H9 (cell line): Measurements from ENCODE around the gene FOXR1. TPM values are rescaled to one million over a fixed set of nuclear protein-coding genes. Genes with fewer than 3 reads are reported as not detected.
A peak's percentile ranks its signal among the peaks of the same experiment; 100 is the strongest.

Experiments used
- DNase-seq: peaks from one replicate; pipeline ENCODE4 v3.0.0-alpha.2; 2017
- H2AFZ ChIP-seq: one replicate; pipeline ENCODE4 v1.6.1; 2013; ENCODE audit warnings: mild to moderate bottlenecking, low read length, control low read depth, moderate library complexity
- H2AK5ac ChIP-seq: 2 replicates; pipeline ENCODE4 v1.6.1; 2013; ENCODE audit warnings: low read length, control low read depth, mixed read lengths; ENCODE audit not compliant: insufficient read length
- H2BK120ac ChIP-seq: one replicate; pipeline ENCODE4 v1.6.1; 2013; ENCODE audit warnings: low read depth, mild to moderate bottlenecking, low read length, control low read depth, inconsistent platforms; ENCODE audit not compliant: poor library complexity, severe bottlenecking
- H2BK12ac ChIP-seq: 2 replicates; pipeline ENCODE4 v1.6.1; 2013; ENCODE audit warnings: low read length, control low read depth, mixed read lengths, low read depth; ENCODE audit not compliant: insufficient read length
- H2BK15ac ChIP-seq: 2 replicates; pipeline ENCODE4 v1.6.1; 2013; ENCODE audit warnings: low read depth, low read length, control low read depth
- H2BK20ac ChIP-seq: one replicate; pipeline ENCODE4 v1.6.1; 2013; ENCODE audit warnings: low read depth, mild to moderate bottlenecking, low read length, control low read depth, inconsistent platforms; ENCODE audit not compliant: poor library complexity, severe bottlenecking
- H2BK5ac ChIP-seq: 2 replicates; pipeline ENCODE4 v1.6.1; 2013; ENCODE audit warnings: low read length, control low read depth, mixed read lengths; ENCODE audit not compliant: insufficient read length
- H3K14ac ChIP-seq: 2 replicates; pipeline ENCODE4 v1.6.1; 2013; ENCODE audit warnings: low read length, control low read depth; ENCODE audit not compliant: insufficient read depth
- H3K18ac ChIP-seq: 2 replicates; pipeline ENCODE4 v1.6.1; 2013; ENCODE audit warnings: low read depth, mild to moderate bottlenecking, mixed read lengths, low read length, control low read depth; ENCODE audit not compliant: insufficient read length
- H3K23ac ChIP-seq: 2 replicates; pipeline ENCODE4 v1.6.1; 2013; ENCODE audit warnings: low read length, control low read depth, mixed read lengths, low read depth; ENCODE audit not compliant: insufficient read length
- H3K23me2 ChIP-seq: 2 replicates; pipeline ENCODE4 v1.6.1; 2013; ENCODE audit warnings: low read depth, mild to moderate bottlenecking, mixed read lengths, low read length, control low read depth; ENCODE audit not compliant: insufficient read length, poor library complexity, severe bottlenecking
- H3K27ac ChIP-seq: 2 replicates; pipeline ENCODE4 v1.5.1; 2013; ENCODE audit warnings: low read length, control low read depth, mixed read lengths, low read depth; ENCODE audit not compliant: insufficient read length
- H3K27me3 ChIP-seq: 2 replicates; pipeline ENCODE4 v1.6.1; 2013; ENCODE audit warnings: low read length, control low read depth, inconsistent platforms; ENCODE audit not compliant: insufficient read depth
- H3K4ac ChIP-seq: 2 replicates; pipeline ENCODE4 v1.6.1; 2013; ENCODE audit warnings: low read depth, mild to moderate bottlenecking, control low read depth, inconsistent platforms, low read length, moderate library complexity
- H3K4me1 ChIP-seq: 2 replicates; pipeline ENCODE4 v1.6.1; 2013; ENCODE audit warnings: low read length, control low read depth, inconsistent platforms; ENCODE audit not compliant: insufficient read depth
- H3K4me2 ChIP-seq: 2 replicates; pipeline ENCODE4 v1.6.1; 2013; ENCODE audit warnings: low read length, control low read depth, mixed read lengths; ENCODE audit not compliant: insufficient read length, insufficient read depth
- H3K56ac ChIP-seq: 2 replicates; pipeline ENCODE4 v1.6.1; 2013; ENCODE audit warnings: low read depth, mild to moderate bottlenecking, mixed read lengths, low read length, control low read depth; ENCODE audit not compliant: insufficient read length
- H3K79me1 ChIP-seq: 2 replicates; pipeline ENCODE4 v1.6.1; 2013; ENCODE audit warnings: low read depth, mild to moderate bottlenecking, moderate library complexity, low read length, control low read depth, inconsistent platforms; ENCODE audit not compliant: insufficient read depth, poor library complexity, severe bottlenecking
- H3K79me2 ChIP-seq: 2 replicates; pipeline ENCODE4 v1.6.1; 2013; ENCODE audit warnings: low read length, control low read depth, inconsistent platforms; ENCODE audit not compliant: insufficient read depth
- H3K9ac ChIP-seq: 2 replicates; pipeline ENCODE4 v1.6.1; 2013; ENCODE audit warnings: low read length, control low read depth, mixed read lengths; ENCODE audit not compliant: insufficient read length; ENCODE audit errors: extremely low read depth
- H3K9me3 ChIP-seq: one replicate; pipeline ENCODE4 v1.6.1; 2013; ENCODE audit warnings: low read depth, low read length, inconsistent platforms; ENCODE audit not compliant: control insufficient read depth
- H3T11ph ChIP-seq: one replicate; pipeline ENCODE4 v1.6.1; 2013; ENCODE audit warnings: mild to moderate bottlenecking, low read length, control low read depth, inconsistent platforms
- H4K20me1 ChIP-seq: one replicate; pipeline ENCODE4 v1.6.1; 2013; ENCODE audit not compliant: control insufficient read depth, insufficient read length, insufficient read depth
- H4K5ac ChIP-seq: 2 replicates; pipeline ENCODE4 v1.6.1; 2013; ENCODE audit warnings: low read depth, mild to moderate bottlenecking, mixed read lengths, low read length, control low read depth; ENCODE audit not compliant: insufficient read length
- H4K8ac ChIP-seq: replicated peaks from 2 replicates; pipeline ENCODE4 v1.6.1; 2013; ENCODE audit warnings: low read length, control low read depth, mixed read lengths, low read depth; ENCODE audit not compliant: insufficient read length
- H4K91ac ChIP-seq: 2 replicates; pipeline ENCODE4 v1.6.1; 2013; ENCODE audit warnings: low read depth, mild to moderate bottlenecking, moderate library complexity, mixed read lengths, low read length, control low read depth; ENCODE audit not compliant: insufficient read length
- H3K27ac Mint-ChIP-seq, 3 experiments: 2 replicates in 2 of 3; 3 replicates in 1 of 3; pipeline ENCODE4 v1.8.0; 2020 to 2021; ENCODE audit warnings: mixed read lengths in 3 of 3, mild to moderate bottlenecking in 1 of 3, moderate library complexity in 1 of 3
- H3K27me3 Mint-ChIP-seq: 2 replicates; pipeline ENCODE4 v1.8.0; 2021; ENCODE audit warnings: low read depth, mild to moderate bottlenecking, moderate library complexity, mixed read lengths
- H3K36me3 Mint-ChIP-seq, 3 experiments: 2 replicates in 2 of 3; 3 replicates in 1 of 3; pipeline ENCODE4 v1.8.0; 2020 to 2021; ENCODE audit warnings: low read depth in 3 of 3, mixed read lengths in 3 of 3; ENCODE audit not compliant: insufficient read depth in 1 of 3
- H3K4me1 Mint-ChIP-seq, 2 experiments: 2 replicates each; pipeline ENCODE4 v1.8.0; 2020; ENCODE audit warnings: mixed read lengths in 2 of 2
- H3K4me3 Mint-ChIP-seq, 2 experiments: 2 replicates in 1 of 2; 3 replicates in 1 of 2; pipeline ENCODE4 v1.8.0; 2020 to 2021; ENCODE audit warnings: mild to moderate bottlenecking in 2 of 2, mixed read lengths in 2 of 2, moderate library complexity in 1 of 2
- H3K9me3 Mint-ChIP-seq, 2 experiments: 2 replicates in 1 of 2; 3 replicates in 1 of 2; pipeline ENCODE4 v1.8.0; 2020; ENCODE audit warnings: mild to moderate bottlenecking in 2 of 2, mixed read lengths in 2 of 2, moderate library complexity in 1 of 2
- WGBS: extraction: QIAGEN DNeasy Blood & Tissue Kit; methylation state at CpG from one replicate; pipeline ENCODE4 v1.1.7; 2013; ENCODE audit warnings: missing lambda C conversion rate, low lambda C conversion rate, mixed read lengths; ENCODE audit not compliant: insufficient read length; ENCODE audit errors: extremely low coverage; 5-methylcytosine and 5-hydroxymethylcytosine counted together
- total RNA-seq: library from RNA; stranded (reverse); gene quantifications from 2 replicates; pipeline ENCODE4 v1.2.1, GENCODE V29; 2021
- TF ChIP-seq, protein P1 (sequence below): fragments of 200-600 bp; sonication (generic); conservative IDR thresholded peaks from 3 replicates; pipeline ENCODE4 v1.8.0; 2021; ENCODE audit warnings: antibody characterized with exemption, mild to moderate bottlenecking

Gene FOXR1
- total RNA-seq, 1 experiment from 2014 or later = not detected

DNA sequence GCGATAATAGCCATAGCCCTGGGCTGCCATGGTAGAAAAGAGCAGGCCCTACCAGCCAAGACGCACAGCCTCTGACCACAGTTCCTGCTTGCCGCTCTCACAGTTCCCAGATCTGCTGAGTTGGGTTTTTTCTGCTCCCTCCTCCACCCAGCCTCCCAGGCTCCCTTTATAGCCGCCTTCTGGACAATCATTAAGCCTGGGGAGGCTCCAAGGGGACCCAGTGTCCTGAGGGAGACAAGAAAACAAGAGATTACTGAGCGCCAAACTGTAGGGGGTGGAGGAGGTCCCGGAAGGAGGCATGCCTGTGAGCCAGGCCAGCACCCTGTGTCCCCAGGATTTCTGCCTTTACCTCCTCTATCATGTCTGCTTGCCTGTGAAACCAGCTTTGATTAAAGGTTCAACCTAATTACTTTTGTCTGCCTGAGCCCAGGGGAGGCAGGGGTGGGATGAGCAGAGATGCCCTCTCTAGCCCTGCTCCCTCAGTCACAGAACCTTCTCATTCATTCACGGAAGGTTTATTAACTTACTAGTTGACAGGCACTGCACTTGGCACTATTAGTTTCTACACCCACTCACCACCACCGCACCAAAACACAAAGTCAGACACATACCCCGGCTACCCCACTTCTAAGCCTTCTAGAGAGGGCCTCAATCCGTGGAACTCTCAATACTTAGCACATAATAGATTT, 57.9 kb downstream of the FOXR1 start:
- Histone ChIP-seq H2BK12ac (no peak overlapping the region), H3K27me3 (no peaks in the 10 kb centered on the region), H3T11ph (no peak overlapping the region), H2AFZ (no peak overlapping the region), H3K79me2 (no peaks in the 10 kb centered on the region), H3K14ac (no peak overlapping the region), H4K20me1 (no peaks in the 10 kb centered on the region), H2BK20ac (no peak overlapping the region), H3K4ac (no peak overlapping the region), H2BK120ac (no peak overlapping the region), H2BK15ac (no peak overlapping the region), H4K8ac (no peak overlapping the region), H3K23me2 (peaks cover 14% of the 10 kb centered on the region), H4K91ac (no peak overlapping the region), H2BK5ac (no peak overlapping the region), H4K5ac (no peak overlapping the region), H3K18ac (no peak overlapping the region), H2AK5ac (no peak overlapping the region), H3K79me1 (peaks cover 3% of the 10 kb centered on the region), H3K9ac (peak overlapping the region; percentile 80), H3K23ac (no peak overlapping the region), H3K9me3 (no peaks in the 10 kb centered on the region), H3K56ac (no peak overlapping the region), H3K4me2 (peak overlapping the region; percentile 47), H3K4me1 (peaks cover 8% of the 10 kb centered on the region; the same call in 1 of the 2 replicates), H3K27ac (no peak overlapping the region)
- DNase-seq = no peak
- H3K9me3 Mint-ChIP-seq = no peaks in the 10 kb centered on the region
- H3K4me1 Mint-ChIP-seq = peaks cover 22% of the 10 kb centered on the region in 2 experiments
- WGBS = no CpG with 5 or more reads among the region's 10 CpGs
- peak overlapping the region; percentile 79 to 83 for H3K4me3 Mint-ChIP-seq
- H3K36me3 Mint-ChIP-seq = peaks cover 21 to 43% (median 42%) of the 10 kb centered on the region in 3 experiments
- H3K27ac Mint-ChIP-seq = peak overlapping the region in 2 of 3 experiments; percentile 32 to 59; a peak in 6 of 7 replicates
- TF ChIP-seq, protein P1, sequence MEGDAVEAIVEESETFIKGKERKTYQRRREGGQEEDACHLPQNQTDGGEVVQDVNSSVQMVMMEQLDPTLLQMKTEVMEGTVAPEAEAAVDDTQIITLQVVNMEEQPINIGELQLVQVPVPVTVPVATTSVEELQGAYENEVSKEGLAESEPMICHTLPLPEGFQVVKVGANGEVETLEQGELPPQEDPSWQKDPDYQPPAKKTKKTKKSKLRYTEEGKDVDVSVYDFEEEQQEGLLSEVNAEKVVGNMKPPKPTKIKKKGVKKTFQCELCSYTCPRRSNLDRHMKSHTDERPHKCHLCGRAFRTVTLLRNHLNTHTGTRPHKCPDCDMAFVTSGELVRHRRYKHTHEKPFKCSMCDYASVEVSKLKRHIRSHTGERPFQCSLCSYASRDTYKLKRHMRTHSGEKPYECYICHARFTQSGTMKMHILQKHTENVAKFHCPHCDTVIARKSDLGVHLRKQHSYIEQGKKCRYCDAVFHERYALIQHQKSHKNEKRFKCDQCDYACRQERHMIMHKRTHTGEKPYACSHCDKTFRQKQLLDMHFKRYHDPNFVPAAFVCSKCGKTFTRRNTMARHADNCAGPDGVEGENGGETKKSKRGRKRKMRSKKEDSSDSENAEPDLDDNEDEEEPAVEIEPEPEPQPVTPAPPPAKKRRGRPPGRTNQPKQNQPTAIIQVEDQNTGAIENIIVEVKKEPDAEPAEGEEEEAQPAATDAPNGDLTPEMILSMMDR = no peak
- no peaks in the 10 kb centered on the region; the same call in 1 of the 2 replicates for H3K27me3 Mint-ChIP-seq
